HG02970 (cell line): ENCODE data around the gene DLGAP4.

ENCODE experiments used
- ATAC-seq: cut with Tn5 transposase; IDR thresholded peaks from one replicate; pipeline ENCODE4 v1.9.1; 2021; ENCODE audit warnings: mild to moderate bottlenecking, moderate library complexity, moderate number of reproducible peaks; ENCODE audit not compliant: unreplicated experiment, low FRiP score

The DLGAP4 gene

GRCh38 chr20:36399147-36399968 lies 93.2 kb downstream of the DLGAP4 start:
- no peak for ATAC-seq

GRCh38 chr20:36399969-36400545 lies 93.9 kb downstream of the DLGAP4 start:
- no peak for ATAC-seq

- ATAC-seq, result no peak
These were observed 95.0 kb downstream of the DLGAP4 start for GRCh38 chr20:36400909-36401735.

GRCh38 chr20:36402708-36403107 lies 96.6 kb downstream of the DLGAP4 start:
- ATAC-seq, result no peak

- no peak for ATAC-seq
These were observed 98.4 kb downstream of the DLGAP4 start for GRCh38 chr20:36404435-36404978.

GRCh38 chr20:36405255-36405654 lies 99.1 kb downstream of the DLGAP4 start:
- ATAC-seq, result no peak

GRCh38 chr20:36407199-36407733 lies 101.1 kb downstream of the DLGAP4 start:
- no peak for ATAC-seq

GRCh38 chr20:36408219-36408618 lies 102.1 kb downstream of the DLGAP4 start:
- no peak for ATAC-seq

- no peak for ATAC-seq
These were observed 105.8 kb downstream of the DLGAP4 start for GRCh38 chr20:36411861-36412454.

- ATAC-seq, result no peak
These were observed 109.4 kb downstream of the DLGAP4 start for GRCh38 chr20:36415475-36416002.

GRCh38 chr20:36418711-36419110 lies 112.6 kb downstream of the DLGAP4 start:
- ATAC-seq, result no peak

- no peak for ATAC-seq
These were observed 115.5 kb downstream of the DLGAP4 start for GRCh38 chr20:36421641-36422040.

GRCh38 chr20:36424314-36424713 lies 118.2 kb downstream of the DLGAP4 start:
- ATAC-seq, result no peak

GRCh38 chr20:36425166-36425565 lies 119.0 kb downstream of the DLGAP4 start:
- ATAC-seq, result no peak

- no peak for ATAC-seq
These were observed 125.5 kb downstream of the DLGAP4 start for GRCh38 chr20:36431604-36432003.

GRCh38 chr20:36432096-36432495 lies 126.0 kb downstream of the DLGAP4 start:
- ATAC-seq, result no peak

GRCh38 chr20:36434383-36434782 lies 128.2 kb downstream of the DLGAP4 start:
- ATAC-seq, result no peak

- ATAC-seq, result no peak
These were observed 129.0 kb downstream of the DLGAP4 start for GRCh38 chr20:36435124-36435523.

GRCh38 chr20:36435592-36436541 lies 129.7 kb downstream of the DLGAP4 start:
- no peak for ATAC-seq
